Activated naive CD4-positive, alpha-beta T cell treated with anti-CD3 and anti-CD28 coated beads for 36 hours (primary cell): Measurements from ENCODE around the gene IRGM. TPM values are rescaled to one million over a fixed set of nuclear protein-coding genes. Genes with fewer than 3 reads are reported as not detected.

Experiments
- total RNA-seq, 2 experiments: library from RNA; stranded (reverse); gene quantifications; one replicate each; pipeline ENCODE4 v1.2.3, GENCODE V29; 2021

The IRGM gene
- total RNA-seq, 2 experiments from 2014 or later: 1.7 to 2.6 TPM

Other genes starting within 250 kb of the IRGM start
- gene SYNPO, start 205.9 kb upstream of the IRGM start, total RNA-seq: under 1 TPM; 0.14 to 0.17 TPM
- under 1 TPM; 0.17 to 0.49 TPM for gene MYOZ3, start 185.3 kb upstream of the IRGM start, total RNA-seq
- 10 to 100 TPM; 86.2 to 88.2 TPM for gene RBM22, start 145.5 kb upstream of the IRGM start, total RNA-seq
- gene DCTN4, start 87.5 kb upstream of the IRGM start, total RNA-seq: 10 to 100 TPM; 41.0 to 47.7 TPM
- gene SMIM3, start 67.8 kb upstream of the IRGM start, total RNA-seq: 10 to 100 TPM; 32.9 to 37.4 TPM
- 1 to 10 TPM; 1.1 TPM for gene ZNF300, start 58.5 kb downstream of the IRGM start, total RNA-seq
- not detected for gene GPX3, start 174.1 kb downstream of the IRGM start, total RNA-seq
- gene TNIP1, start 234.5 kb downstream of the IRGM start, total RNA-seq: 100 to 1,000 TPM; 238 to 263 TPM